WTC11 (cell line): ENCODE data around the gene LASP1NB.

ENCODE experiments used
- ATAC-seq: fragments of 200-7000 bp; cut with Tn5 transposase; 2 replicates; pipeline ENCODE4 v1.10.0; 2021; ENCODE audit warnings: mild to moderate bottlenecking, moderate library complexity
- CTCF ChIA-PET: fragments of 300-600 bp; sonication (Branson Sonifier 250); formaldehyde crosslinking; loops from one replicate; lab custom pipeline; 2021; ENCODE audit warnings: antibody characterized with exemption; lab: Charles Lee
- POLR2A ChIA-PET: fragments of 350-600 bp; sonication (Branson Sonifier 250); formaldehyde crosslinking; loops from one replicate; lab custom pipeline; 2021; ENCODE audit warnings: antibody characterized with exemption; lab: Charles Lee
- DNase-seq: peaks from one replicate; pipeline ENCODE4 v3.0.0; 2021; ENCODE audit warnings: low spot score
- H3K27ac Mint-ChIP-seq: 2 replicates; pipeline ENCODE4 v1.8.0; 2021; ENCODE audit warnings: mixed read lengths
- H3K27me3 Mint-ChIP-seq: 2 replicates; pipeline ENCODE4 v1.8.0; 2021; ENCODE audit warnings: low read depth, mild to moderate bottlenecking, moderate library complexity, mixed read lengths
- H3K36me3 Mint-ChIP-seq: 2 replicates; pipeline ENCODE4 v1.8.0; 2021; ENCODE audit warnings: mixed read lengths
- H3K4me1 Mint-ChIP-seq: 2 replicates; pipeline ENCODE4 v1.8.0; 2022; ENCODE audit warnings: mixed read lengths
- H3K4me3 Mint-ChIP-seq: 2 replicates; pipeline ENCODE4 v1.8.0; 2021; ENCODE audit warnings: mild to moderate bottlenecking, moderate library complexity, mixed read lengths
- H3K9me3 Mint-ChIP-seq: 2 replicates; pipeline ENCODE4 v1.8.0; 2021; ENCODE audit warnings: mixed read lengths
- AR ChIP-seq: fragments of 250-450 bp; sonication (Bioruptor Pico); IDR thresholded peaks from 2 replicates; pipeline ENCODE4 v1.9.0; 2021; ENCODE audit warnings: mild to moderate bottlenecking
- CREB1 ChIP-seq: sonication (generic); formaldehyde crosslinking; IDR thresholded peaks from 2 replicates; pipeline ENCODE4 v1.8.0; 2023; ENCODE audit warnings: mild to moderate bottlenecking, missing genetic modification reagents
- FOXK1 ChIP-seq: sonication (generic); formaldehyde crosslinking; IDR thresholded peaks from 2 replicates; pipeline ENCODE4 v1.8.0; 2022; ENCODE audit warnings: mild to moderate bottlenecking, moderate library complexity, missing genetic modification reagents
- GABPB1 ChIP-seq: sonication (generic); formaldehyde crosslinking; IDR thresholded peaks from 2 replicates; pipeline ENCODE4 v1.8.1; 2023; ENCODE audit warnings: mild to moderate bottlenecking, missing genetic modification reagents
- HMGA2 ChIP-seq: fragments of 250-450 bp; sonication (Bioruptor Pico); IDR thresholded peaks from 2 replicates; pipeline ENCODE4 v1.4.0; 2021; ENCODE audit warnings: mild to moderate bottlenecking, moderate library complexity
- IRF1 ChIP-seq: sonication (generic); formaldehyde crosslinking; IDR thresholded peaks from 2 replicates; pipeline ENCODE4 v1.8.0; 2023; ENCODE audit warnings: missing genetic modification reagents
- JAZF1 ChIP-seq: fragments of 250-450 bp; sonication (Bioruptor Pico); IDR thresholded peaks from 2 replicates; pipeline ENCODE4 v1.9.0; 2021; ENCODE audit warnings: moderate library complexity, mild to moderate bottlenecking, inconsistent platforms
- MAX ChIP-seq: sonication (generic); formaldehyde crosslinking; IDR thresholded peaks from 2 replicates; pipeline ENCODE4 v1.8.0; 2022; ENCODE audit warnings: mild to moderate bottlenecking, missing genetic modification reagents
- NFYB ChIP-seq: sonication (generic); formaldehyde crosslinking; conservative IDR thresholded peaks from 2 replicates; pipeline ENCODE4 v1.8.0; 2022; ENCODE audit warnings: low read depth, missing genetic modification reagents
- NR2C2 ChIP-seq: sonication (generic); formaldehyde crosslinking; IDR thresholded peaks from 2 replicates; pipeline ENCODE4 v1.8.0; 2022; ENCODE audit warnings: mild to moderate bottlenecking, missing genetic modification reagents
- NR3C1 ChIP-seq: sonication (generic); formaldehyde crosslinking; conservative IDR thresholded peaks from 2 replicates; pipeline ENCODE4 v1.8.1; 2023; ENCODE audit warnings: low read depth, mild to moderate bottlenecking, missing genetic modification reagents
- OVOL2 ChIP-seq: fragments of 250-450 bp; sonication (Bioruptor Pico); IDR thresholded peaks from 2 replicates; pipeline ENCODE4 v1.9.0; 2021; ENCODE audit warnings: mild to moderate bottlenecking, borderline replicate concordance
- PRDM15 ChIP-seq: sonication (generic); formaldehyde crosslinking; IDR thresholded peaks from 2 replicates; pipeline ENCODE4 v1.8.0; 2022; ENCODE audit warnings: missing genetic modification reagents
- PREB ChIP-seq: sonication (generic); formaldehyde crosslinking; IDR thresholded peaks from 2 replicates; pipeline ENCODE4 v1.8.1; 2022; ENCODE audit warnings: mild to moderate bottlenecking, missing genetic modification reagents, moderate library complexity, borderline replicate concordance
- USF1 ChIP-seq: sonication (generic); formaldehyde crosslinking; IDR thresholded peaks from 2 replicates; pipeline ENCODE4 v1.8.0; 2022; ENCODE audit warnings: mild to moderate bottlenecking, missing genetic modification reagents
- ZBTB21 ChIP-seq: sonication (generic); formaldehyde crosslinking; IDR thresholded peaks from 2 replicates; pipeline ENCODE4 v1.8.1; 2023; ENCODE audit warnings: mild to moderate bottlenecking, missing genetic modification reagents, borderline replicate concordance
- ZNF121 ChIP-seq: sonication (generic); formaldehyde crosslinking; IDR thresholded peaks from 2 replicates; pipeline ENCODE4 v1.8.0; 2023; ENCODE audit warnings: missing genetic modification reagents
- ZNF232 ChIP-seq: sonication (generic); formaldehyde crosslinking; IDR thresholded peaks from 2 replicates; pipeline ENCODE4 v1.8.0; 2022; ENCODE audit warnings: mild to moderate bottlenecking, missing genetic modification reagents
- ZNF416 ChIP-seq: fragments of 250-450 bp; sonication (Bioruptor Pico); IDR thresholded peaks from 2 replicates; pipeline ENCODE4 v1.9.0; 2021; ENCODE audit warnings: mild to moderate bottlenecking, inconsistent platforms
- ZNF512 ChIP-seq: sonication (generic); formaldehyde crosslinking; IDR thresholded peaks from 2 replicates; pipeline ENCODE4 v1.8.1; 2022; ENCODE audit warnings: missing genetic modification reagents, borderline replicate concordance
- ZNF671 ChIP-seq: fragments of 250-450 bp; sonication (Bioruptor Pico); IDR thresholded peaks from 2 replicates; pipeline ENCODE4 v1.8.0; 2021; ENCODE audit warnings: mild to moderate bottlenecking

LASP1NB gene

GRCh38 chr17:38892620-38893019 lies 32.8 kb upstream of the LASP1NB start (continued):
- TF ChIP-seq ZNF512 (CRISPR knock-in tag) (no peak), ZNF671 (CRISPR knock-in tag) (no peak), ZNF416 (CRISPR knock-in tag) (no peak), IRF1 (CRISPR knock-in tag) (no peak), PRDM15 (CRISPR knock-in tag) (no peak), OVOL2 (CRISPR knock-in tag) (no peak), ZBTB21 (CRISPR knock-in tag) (no peak)
- TF ChIP-seq, all 79 proteins: peak for 0

GRCh38 chr17:38893113-38893512 lies 32.3 kb upstream of the LASP1NB start:
- CTCF ChIA-PET, result interaction anchor here (0.7 to 1.8 kb wide), 6 partner anchors 8 to 272 kb away, joined by 3 to 7 read pairs (median 4); no protein-coding TSS in a partner anchor

GRCh38 chr17:38893607-38894006 lies 31.8 kb upstream of the LASP1NB start:
- peaks cover 20% of the 10 kb centered on the region for H3K36me3 Mint-ChIP-seq
- TF ChIP-seq FOXK1 (CRISPR knock-in tag) (no peak), GABPB1 (no peak), NR3C1 (no peak), ZNF232 (CRISPR knock-in tag) (no peak), CREB1 (CRISPR knock-in tag) (no peak), AR (CRISPR knock-in tag) (no peak), USF1 (CRISPR knock-in tag) (no peak)

More at GRCh38 chr17:38893113-38893512, 32.3 kb upstream of the LASP1NB start:
- peaks cover 28% of the 10 kb centered on the region for H3K4me1 Mint-ChIP-seq
- H3K9me3 Mint-ChIP-seq, result no peaks in the 10 kb centered on the region
- DNase-seq, result no peak
- no peak for TF ChIP-seq PREB
- TF ChIP-seq USF1 (CRISPR knock-in tag), result no peak
- TF ChIP-seq JAZF1, result no peak
- no peak for TF ChIP-seq ZNF121 (CRISPR knock-in tag)
- TF ChIP-seq NFYB (CRISPR knock-in tag), result no peak
- no peak for TF ChIP-seq NR2C2 (CRISPR knock-in tag)
- TF ChIP-seq HMGA2 (CRISPR knock-in tag), result no peak
- TF ChIP-seq MAX (CRISPR knock-in tag), result no peak
- TF ChIP-seq NR3C1, result no peak
- TF ChIP-seq, all 79 proteins: peak for 0
- ATAC-seq, result no peak
- Mint-ChIP-seq H3K27ac (no peak overlapping the region), H3K36me3 (peaks cover 15% of the 10 kb centered on the region; the same call in 1 of the 2 replicates), H3K27me3 (no peaks in the 10 kb centered on the region), H3K4me3 (no peak overlapping the region)
- POLR2A ChIA-PET, result no interaction called here

More at GRCh38 chr17:38893607-38894006, 31.8 kb upstream of the LASP1NB start:
- peak; percentile 63 for ATAC-seq
- H3K4me3 Mint-ChIP-seq, result no peak overlapping the region
- peaks cover 33% of the 10 kb centered on the region for H3K4me1 Mint-ChIP-seq
- no peak for DNase-seq
- ChIA-PET POLR2A (no interaction called here), CTCF (interaction anchor here (0.7 to 1.8 kb wide), 6 partner anchors 9 to 271 kb away, joined by 3 to 7 read pairs (median 4); no protein-coding TSS in a partner anchor)
- H3K9me3 Mint-ChIP-seq, result no peaks in the 10 kb centered on the region
- H3K27ac Mint-ChIP-seq, result peak overlapping the region; percentile 86
- H3K27me3 Mint-ChIP-seq, result no peaks in the 10 kb centered on the region
